Measurements from ENCODE around the gene OGT. TPM values are rescaled to one million over a fixed set of nuclear protein-coding genes. Genes with fewer than 3 reads are reported as not detected.
"Not testable (repeated sequence)": the region's sequence is repeated elsewhere in the genome, so short reads cannot be mapped to it uniquely, and the experiment has no call there.

OGT gene
- total RNA-seq, 4 donors from 2014 or later: 175 to 256 (median 231) TPM

- H3K27ac ChIP-seq: no peak overlapping the region
- no peak for TF ChIP-seq POLR2A (IDR thresholded peaks at IDR 0.05)
- TF ChIP-seq EP300 (IDR thresholded peaks at IDR 0.05): no peak
- H3K9me3 ChIP-seq: no peaks in the 10 kb centered on the region
- H3K4me3 ChIP-seq: no peak overlapping the region
- DNase-seq (ENCODE audit: low spot score in 2 of 2): no peak
- no peaks in the 10 kb centered on the region for H3K27me3 ChIP-seq
- H3K4me1 ChIP-seq: no peaks in the 10 kb centered on the region
- 79 to 84% methylated on average over 7 of the region's 7 CpGs for WGBS, 2 donors
- H3K36me3 ChIP-seq: peaks cover 0 to 5% (median 0%) of the 10 kb centered on the region in 3 donors
Measured at GRCh38 chrX:71579990-71580380, 47.1 kb downstream of the OGT start.

GRCh38 chrX:71581210-71581609 lies 48.3 kb downstream of the OGT start:
- Histone ChIP-seq H3K27me3 (no peaks in the 10 kb centered on the region), H3K4me3 (no peak overlapping the region), H3K9me3 (no peaks in the 10 kb centered on the region), H3K27ac (no peak overlapping the region), H3K4me1 (no peaks in the 10 kb centered on the region), H3K36me3 (peaks cover 0 to 5% (median 0%) of the 10 kb centered on the region in 3 donors)
- TF ChIP-seq POLR2A (IDR thresholded peaks at IDR 0.05): no peak
- TF ChIP-seq CTCF (IDR thresholded peaks at IDR 0.05): no peak
- TF ChIP-seq EP300 (IDR thresholded peaks at IDR 0.05): no peak
- DNase-seq (ENCODE audit: low spot score in 2 of 2): no peak
- WGBS, 2 donors: 57 to 70% methylated on average over 5 of the region's 5 CpGs

GRCh38 chrX:71586929-71587328 lies 54.0 kb downstream of the OGT start:
- TF ChIP-seq EP300 (IDR thresholded peaks at IDR 0.05) (no peak), POLR2A (IDR thresholded peaks at IDR 0.05) (no peak), CTCF (IDR thresholded peaks at IDR 0.05) (no peak)
- Histone ChIP-seq H3K4me1 (no peaks in the 10 kb centered on the region), H3K27me3 (no peaks in the 10 kb centered on the region), H3K27ac (no peak overlapping the region), H3K9me3 (no peaks in the 10 kb centered on the region), H3K4me3 (no peak overlapping the region), H3K36me3 (no peaks in the 10 kb centered on the region)
- no peak for DNase-seq (ENCODE audit: low spot score in 2 of 2)
- WGBS, 2 donors: 82 to 97% methylated on average over 2 of the region's 2 CpGs

GRCh38 chrX:71593210-71593609 lies 60.3 kb downstream of the OGT start:
- H3K36me3 ChIP-seq; H3K27me3 ChIP-seq; H3K4me1 ChIP-seq; DNase-seq (ENCODE audit: low spot score in 2 of 2); H3K9me3 ChIP-seq; H3K4me3 ChIP-seq; H3K27ac ChIP-seq: not testable (repeated sequence)
- 84% methylated on average over 7 of the region's 8 CpGs; no CpG with 5 or more reads in 1 of the 2 donors for WGBS, 2 donors

GRCh38 chrX:71599965-71600364 lies 67.1 kb downstream of the OGT start:
- H3K4me3 ChIP-seq: no peak overlapping the region
- DNase-seq (ENCODE audit: low spot score in 2 of 2): no peak
- no peaks in the 10 kb centered on the region for H3K27me3 ChIP-seq
- H3K9me3 ChIP-seq: no peaks in the 10 kb centered on the region
- no peaks in the 10 kb centered on the region for H3K4me1 ChIP-seq
- peaks cover 0 to 65% (median 0%) of the 10 kb centered on the region in 3 donors for H3K36me3 ChIP-seq
- H3K27ac ChIP-seq: no peak overlapping the region
- TF ChIP-seq POLR2A (IDR thresholded peaks at IDR 0.05) (no peak), EP300 (IDR thresholded peaks at IDR 0.05) (no peak), CTCF (IDR thresholded peaks at IDR 0.05) (no peak)
- 92 to 94% methylated on average over 2 of the region's 2 CpGs for WGBS, 2 donors

- 92 to 93% methylated on average over 33 of the region's 33 CpGs for WGBS, 2 donors
Measured at GRCh38 chrX:71603618-71604017, 70.7 kb downstream of the OGT start.

More at GRCh38 chrX:71603618-71604017, 70.7 kb downstream of the OGT start:
- no peak overlapping the region for H3K4me3 ChIP-seq
- H3K27ac ChIP-seq: no peak overlapping the region
- TF ChIP-seq POLR2A (IDR thresholded peaks at IDR 0.05) (no peak), EP300 (IDR thresholded peaks at IDR 0.05) (no peak), CTCF (IDR thresholded peaks at IDR 0.05) (no peak)
- no peak for DNase-seq (ENCODE audit: low spot score in 2 of 2)
- no peaks in the 10 kb centered on the region for H3K4me1 ChIP-seq
- no peaks in the 10 kb centered on the region for H3K9me3 ChIP-seq
- peaks cover 0 to 80% (median 0%) of the 10 kb centered on the region in 3 donors for H3K36me3 ChIP-seq
- no peaks in the 10 kb centered on the region for H3K27me3 ChIP-seq

Measured in tibial nerve (tissue), 4 donors.